ENCODE data around the gene PTPRO. TPM values are rescaled to one million over a fixed set of nuclear protein-coding genes. Genes with fewer than 3 reads are reported as not detected.

Gene PTPRO
- total RNA-seq, 1 experiment from 2014 or later: 0.52 TPM

DNA sequence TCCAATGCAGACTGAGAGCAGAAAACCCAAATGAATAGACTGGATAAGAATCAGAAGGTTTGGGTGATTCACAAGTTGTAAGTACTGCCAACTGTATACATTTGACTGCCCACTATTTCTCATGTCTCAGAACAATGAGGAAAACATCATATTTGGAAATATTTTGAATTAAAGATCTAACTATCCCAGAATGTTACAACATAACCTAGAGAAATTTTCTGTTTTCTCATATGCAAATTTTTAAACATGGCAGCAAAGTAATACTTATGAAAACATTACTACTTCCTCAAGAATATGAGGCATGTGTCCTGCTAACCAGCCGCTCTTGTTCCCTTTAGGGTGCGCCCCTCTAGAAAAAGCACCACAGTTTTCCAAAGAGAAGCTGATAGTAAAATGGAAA is 179.9 kb downstream of the PTPRO start:
- H4K5ac ChIP-seq (ENCODE audit: insufficient read length, low read depth, low read length): no peak overlapping the region
- TF ChIP-seq, protein P1, sequence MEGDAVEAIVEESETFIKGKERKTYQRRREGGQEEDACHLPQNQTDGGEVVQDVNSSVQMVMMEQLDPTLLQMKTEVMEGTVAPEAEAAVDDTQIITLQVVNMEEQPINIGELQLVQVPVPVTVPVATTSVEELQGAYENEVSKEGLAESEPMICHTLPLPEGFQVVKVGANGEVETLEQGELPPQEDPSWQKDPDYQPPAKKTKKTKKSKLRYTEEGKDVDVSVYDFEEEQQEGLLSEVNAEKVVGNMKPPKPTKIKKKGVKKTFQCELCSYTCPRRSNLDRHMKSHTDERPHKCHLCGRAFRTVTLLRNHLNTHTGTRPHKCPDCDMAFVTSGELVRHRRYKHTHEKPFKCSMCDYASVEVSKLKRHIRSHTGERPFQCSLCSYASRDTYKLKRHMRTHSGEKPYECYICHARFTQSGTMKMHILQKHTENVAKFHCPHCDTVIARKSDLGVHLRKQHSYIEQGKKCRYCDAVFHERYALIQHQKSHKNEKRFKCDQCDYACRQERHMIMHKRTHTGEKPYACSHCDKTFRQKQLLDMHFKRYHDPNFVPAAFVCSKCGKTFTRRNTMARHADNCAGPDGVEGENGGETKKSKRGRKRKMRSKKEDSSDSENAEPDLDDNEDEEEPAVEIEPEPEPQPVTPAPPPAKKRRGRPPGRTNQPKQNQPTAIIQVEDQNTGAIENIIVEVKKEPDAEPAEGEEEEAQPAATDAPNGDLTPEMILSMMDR (conservative IDR thresholded peaks at IDR 0.05): no peak
- no peak overlapping the region for H3K14ac ChIP-seq (ENCODE audit: insufficient read depth, low read length)
- H3K23ac ChIP-seq (ENCODE audit: insufficient read length, low read depth, low read length): no peak overlapping the region
- H3K4me2 ChIP-seq (ENCODE audit: insufficient read depth, insufficient read length, low read length): no peak overlapping the region
- no peaks in the 10 kb centered on the region for H3K23me2 ChIP-seq (ENCODE audit: insufficient read length, low read depth, low read length, poor library complexity, severe bottlenecking)
- H3T11ph ChIP-seq (ENCODE audit: low read length): no peak overlapping the region
- no peak for DNase-seq
- H2BK12ac ChIP-seq (ENCODE audit: insufficient read length, low read depth, low read length): no peak overlapping the region
- H3K27me3 ChIP-seq (ENCODE audit: insufficient read depth, low read length): no peaks in the 10 kb centered on the region
- H2BK120ac ChIP-seq (ENCODE audit: low read depth, low read length, poor library complexity, severe bottlenecking): no peak overlapping the region
- H3K9me3 ChIP-seq (ENCODE audit: control insufficient read depth, low read depth, low read length): no peaks in the 10 kb centered on the region
- no peak overlapping the region for H2BK5ac ChIP-seq (ENCODE audit: insufficient read length, low read length)
- H3K18ac ChIP-seq (ENCODE audit: insufficient read length, low read depth, low read length): no peak overlapping the region
- no CpG with 5 or more reads among the region's 2 CpGs for WGBS (ENCODE audit: extremely low coverage, insufficient read length, low lambda C conversion rate)
- H3K4me1 ChIP-seq (ENCODE audit: insufficient read depth, low read length): no peaks in the 10 kb centered on the region
- no peak overlapping the region for H4K8ac ChIP-seq (replicated peaks; ENCODE audit: insufficient read length, low read depth, low read length)
- H3K36me3 Mint-ChIP-seq (ENCODE audit: insufficient read depth in 1 of 3, low read depth in 3 of 3): no peaks in the 10 kb centered on the region
- H2AFZ ChIP-seq (ENCODE audit: low read length): no peak overlapping the region
- no peak overlapping the region for H4K91ac ChIP-seq (ENCODE audit: insufficient read length, low read depth, low read length)
- no peaks in the 10 kb centered on the region for H3K79me2 ChIP-seq (ENCODE audit: insufficient read depth, low read length)
- no peak overlapping the region for H2AK5ac ChIP-seq (ENCODE audit: insufficient read length, low read length)
- no peaks in the 10 kb centered on the region for H3K4me1 Mint-ChIP-seq
- H3K27ac Mint-ChIP-seq: no peak overlapping the region
- no peak overlapping the region for H3K27ac ChIP-seq (ENCODE audit: insufficient read length, low read depth, low read length)
- H3K9me3 Mint-ChIP-seq: no peaks in the 10 kb centered on the region
- no peak overlapping the region for H3K9ac ChIP-seq (ENCODE audit: extremely low read depth, insufficient read length, low read length)
- no peaks in the 10 kb centered on the region for H3K79me1 ChIP-seq (ENCODE audit: insufficient read depth, low read depth, low read length, poor library complexity, severe bottlenecking)
- H4K20me1 ChIP-seq (ENCODE audit: control insufficient read depth, insufficient read depth, insufficient read length): no peaks in the 10 kb centered on the region
- no peak overlapping the region for H3K4me3 Mint-ChIP-seq
- no peak overlapping the region for H2BK20ac ChIP-seq (ENCODE audit: low read depth, low read length, poor library complexity, severe bottlenecking)
- H3K56ac ChIP-seq (ENCODE audit: insufficient read length, low read depth, low read length): no peak overlapping the region
- H3K4ac ChIP-seq (ENCODE audit: low read depth, low read length): no peak overlapping the region
- H2BK15ac ChIP-seq (ENCODE audit: low read depth, low read length): no peak overlapping the region
- H3K27me3 Mint-ChIP-seq (ENCODE audit: low read depth): no peaks in the 10 kb centered on the region

Data from H9 (cell line).